C4-2B (cell line): ENCODE measurements around the gene LCE4A.

Source experiments
- CTCF ChIP-seq: fragments of 450-650 bp; conservative IDR thresholded peaks from 2 replicates; pipeline ENCODE4 v1.5.1; 2017; ENCODE audit warnings: mild to moderate bottlenecking
- ZFX ChIP-seq: fragments of 450-650 bp; IDR thresholded peaks from 2 replicates; pipeline ENCODE4 v1.6.1; 2017

- no peak for TF ChIP-seq CTCF
- TF ChIP-seq ZFX = no peak
These were observed 26.3 kb upstream of the LCE4A start for GRCh38 chr1:152681616-152682015.
